ENCODE results near the gene PIPOX. TPM values are rescaled to one million over a fixed set of nuclear protein-coding genes. Genes with fewer than 3 reads are reported as not detected.

Gene PIPOX
- total and polyA plus RNA-seq, 3 donors from 2014 or later: 3.9 to 6.8 (median 5.9) TPM

DNA sequence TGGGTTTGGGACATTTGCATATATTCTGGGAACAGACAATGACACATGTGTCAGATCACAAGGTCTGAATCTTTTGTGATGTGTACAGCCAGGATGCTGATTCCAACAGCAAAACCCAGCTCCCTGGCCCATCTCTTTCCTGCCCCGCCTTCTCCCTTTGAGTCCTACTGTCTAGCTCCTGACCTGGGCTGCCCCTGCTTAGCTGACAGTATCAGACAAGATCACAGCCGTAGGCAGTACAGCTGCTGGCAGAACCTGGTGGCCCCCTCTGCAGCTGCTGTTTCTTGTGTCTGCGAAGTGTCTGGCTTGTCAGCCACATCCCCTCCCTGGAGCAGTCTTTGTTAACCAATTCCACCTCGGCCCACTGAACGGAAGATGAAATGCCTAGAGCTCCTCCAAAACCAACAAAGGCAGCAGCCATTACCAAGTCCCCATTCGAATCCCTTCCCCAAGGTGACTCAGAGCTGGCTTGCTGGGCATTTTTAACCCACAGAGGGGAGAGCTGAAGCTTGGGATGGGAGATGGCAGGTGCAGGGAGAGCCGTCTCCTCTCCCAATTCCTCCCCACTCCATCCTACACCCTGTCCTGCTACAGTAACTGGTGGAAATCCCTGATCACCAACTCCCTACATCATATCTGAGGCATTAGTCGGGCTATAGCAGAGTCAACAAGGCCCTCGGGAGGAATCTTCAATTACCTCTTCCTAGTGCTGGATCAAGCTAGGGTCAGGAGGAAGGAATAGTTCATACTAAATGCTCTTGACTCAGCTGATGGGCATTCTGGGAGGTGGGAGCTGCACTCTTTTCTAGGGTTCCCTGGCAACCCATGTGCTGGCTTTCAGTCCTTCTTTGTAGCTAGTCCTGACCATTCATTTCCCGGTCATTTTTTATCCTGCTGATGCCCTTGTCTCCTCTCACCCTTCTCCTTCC is 5.8 kb downstream of the PIPOX start:
- Histone ChIP-seq H3K4me1 (no peaks in the 10 kb centered on the region), H3K4me3 (no peak overlapping the region), H3K9me3 (no peaks in the 10 kb centered on the region), H3K27me3 (no peaks in the 10 kb centered on the region), H3K27ac (no peak overlapping the region), H3K36me3 (ENCODE audit: low read depth, missing control alignments) (no peaks in the 10 kb centered on the region)
- WGBS, 2 donors: 72 to 80% methylated on average over 8 to 10 of the region's 10 CpGs
- DNase-seq: no peak
- no peak for TF ChIP-seq POLR2A (IDR thresholded peaks at IDR 0.05)
- TF ChIP-seq, protein P1, sequence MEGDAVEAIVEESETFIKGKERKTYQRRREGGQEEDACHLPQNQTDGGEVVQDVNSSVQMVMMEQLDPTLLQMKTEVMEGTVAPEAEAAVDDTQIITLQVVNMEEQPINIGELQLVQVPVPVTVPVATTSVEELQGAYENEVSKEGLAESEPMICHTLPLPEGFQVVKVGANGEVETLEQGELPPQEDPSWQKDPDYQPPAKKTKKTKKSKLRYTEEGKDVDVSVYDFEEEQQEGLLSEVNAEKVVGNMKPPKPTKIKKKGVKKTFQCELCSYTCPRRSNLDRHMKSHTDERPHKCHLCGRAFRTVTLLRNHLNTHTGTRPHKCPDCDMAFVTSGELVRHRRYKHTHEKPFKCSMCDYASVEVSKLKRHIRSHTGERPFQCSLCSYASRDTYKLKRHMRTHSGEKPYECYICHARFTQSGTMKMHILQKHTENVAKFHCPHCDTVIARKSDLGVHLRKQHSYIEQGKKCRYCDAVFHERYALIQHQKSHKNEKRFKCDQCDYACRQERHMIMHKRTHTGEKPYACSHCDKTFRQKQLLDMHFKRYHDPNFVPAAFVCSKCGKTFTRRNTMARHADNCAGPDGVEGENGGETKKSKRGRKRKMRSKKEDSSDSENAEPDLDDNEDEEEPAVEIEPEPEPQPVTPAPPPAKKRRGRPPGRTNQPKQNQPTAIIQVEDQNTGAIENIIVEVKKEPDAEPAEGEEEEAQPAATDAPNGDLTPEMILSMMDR (IDR thresholded peaks at IDR 0.05): no peak
- intact Hi-C loops (cut with DNase I; ENCODE audit: low total_unique reads): no loop called here

DNA sequence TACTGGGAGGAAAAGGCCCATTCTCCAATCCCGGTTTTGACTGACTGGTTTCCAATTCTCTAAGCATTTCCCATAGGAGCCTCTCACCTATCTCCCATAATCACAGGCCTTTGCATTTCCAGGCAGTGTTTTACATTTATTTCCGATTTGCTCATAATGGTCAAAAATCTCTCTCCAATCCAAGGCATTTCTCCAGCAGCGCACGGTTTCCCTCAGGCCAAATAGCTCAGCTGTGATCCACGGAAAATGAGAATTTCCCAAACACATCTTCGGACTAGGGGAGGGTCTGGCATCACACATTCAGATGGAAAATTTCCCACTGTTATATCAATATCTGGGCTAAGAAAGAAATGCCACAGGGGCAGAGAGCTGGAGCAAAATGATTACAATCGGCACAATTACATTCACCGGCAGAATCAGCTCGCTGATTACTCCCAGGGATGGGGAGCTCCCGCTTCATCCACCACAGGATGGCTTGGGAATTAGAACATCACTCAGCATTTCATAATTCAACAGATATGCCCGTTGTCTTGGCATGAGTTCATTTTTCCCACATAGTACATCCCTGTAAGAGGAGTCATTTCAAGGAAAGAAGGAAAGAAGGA is 6.7 kb downstream of the PIPOX start:
- no peaks in the 10 kb centered on the region for H3K4me1 ChIP-seq
- H3K27me3 ChIP-seq: no peaks in the 10 kb centered on the region
- no peak for DNase-seq
- no peak overlapping the region for H3K27ac ChIP-seq
- no peaks in the 10 kb centered on the region for H3K36me3 ChIP-seq (ENCODE audit: low read depth, missing control alignments)
- H3K4me3 ChIP-seq: no peak overlapping the region
- intact Hi-C loops (cut with DNase I; ENCODE audit: low total_unique reads): no loop called here
- no peak for TF ChIP-seq POLR2A (IDR thresholded peaks at IDR 0.05)
- TF ChIP-seq, protein P1 (IDR thresholded peaks at IDR 0.05): no peak
- H3K9me3 ChIP-seq: no peaks in the 10 kb centered on the region
- WGBS, 2 donors: 84 to 92% methylated on average over 11 of the region's 11 CpGs

DNA sequence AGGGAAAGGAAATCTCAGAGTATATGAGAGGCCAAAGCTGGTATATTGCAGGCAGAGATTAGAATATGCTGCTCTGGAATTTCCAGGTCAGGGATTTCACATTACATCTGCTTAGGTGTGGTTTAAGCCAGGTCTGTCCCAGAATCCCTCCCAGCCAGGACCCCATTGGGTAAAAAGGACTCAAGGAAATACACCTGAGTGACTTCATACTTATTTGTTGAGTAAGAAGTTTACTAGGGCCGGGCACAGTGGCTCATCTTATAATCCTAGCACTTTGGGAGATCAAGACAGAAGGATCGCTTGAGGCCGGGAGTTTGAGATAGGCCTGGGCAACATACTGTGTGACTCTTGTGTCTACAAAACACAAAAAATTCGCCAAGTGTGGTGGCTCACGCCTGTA is 7.2 kb downstream of the PIPOX start:
- no peak for DNase-seq
- no peak overlapping the region for H3K27ac ChIP-seq
- TF ChIP-seq, protein P1 (IDR thresholded peaks at IDR 0.05): no peak
- TF ChIP-seq POLR2A (IDR thresholded peaks at IDR 0.05): no peak
- H3K27me3 ChIP-seq: no peaks in the 10 kb centered on the region
- WGBS, 2 donors: 91 to 93% methylated on average over 5 of the region's 5 CpGs
- no peaks in the 10 kb centered on the region for H3K9me3 ChIP-seq
- intact Hi-C loops (cut with DNase I; ENCODE audit: low total_unique reads): no loop called here
- no peak overlapping the region for H3K4me3 ChIP-seq
- no peaks in the 10 kb centered on the region for H3K36me3 ChIP-seq (ENCODE audit: low read depth, missing control alignments)
- H3K4me1 ChIP-seq: no peaks in the 10 kb centered on the region

DNA sequence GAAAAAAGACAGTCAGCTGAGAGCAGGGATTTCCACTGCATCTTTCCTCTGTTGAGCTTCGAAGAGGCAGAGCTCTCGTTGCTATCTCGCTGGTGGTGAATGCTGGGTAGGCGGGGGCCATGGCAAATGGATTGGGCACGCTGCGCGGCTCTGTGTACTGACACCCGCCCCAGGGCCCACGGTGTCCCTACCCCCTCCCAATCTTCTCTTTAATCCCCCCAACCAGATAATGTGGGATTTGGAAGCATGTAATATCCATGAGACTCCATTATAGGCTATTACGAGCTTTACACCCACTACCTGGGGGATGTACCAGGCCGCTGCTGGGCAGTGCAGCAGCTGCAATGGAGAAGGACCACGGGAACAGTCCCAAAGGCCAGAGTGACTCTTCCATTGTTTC is 8.3 kb downstream of the PIPOX start:
- no peak for DNase-seq
- Histone ChIP-seq H3K36me3 (ENCODE audit: low read depth, missing control alignments) (no peaks in the 10 kb centered on the region), H3K27ac (no peak overlapping the region), H3K4me3 (no peak overlapping the region), H3K27me3 (no peaks in the 10 kb centered on the region), H3K4me1 (no peaks in the 10 kb centered on the region), H3K9me3 (no peaks in the 10 kb centered on the region)
- 87 to 88% methylated on average over 12 of the region's 12 CpGs for WGBS, 2 donors
- intact Hi-C loops (cut with DNase I; ENCODE audit: low total_unique reads): no loop called here
- TF ChIP-seq, protein P1 (IDR thresholded peaks at IDR 0.05): no peak
- TF ChIP-seq POLR2A (IDR thresholded peaks at IDR 0.05): no peak
